ENCODE data around the gene LOXL3.

DNA sequence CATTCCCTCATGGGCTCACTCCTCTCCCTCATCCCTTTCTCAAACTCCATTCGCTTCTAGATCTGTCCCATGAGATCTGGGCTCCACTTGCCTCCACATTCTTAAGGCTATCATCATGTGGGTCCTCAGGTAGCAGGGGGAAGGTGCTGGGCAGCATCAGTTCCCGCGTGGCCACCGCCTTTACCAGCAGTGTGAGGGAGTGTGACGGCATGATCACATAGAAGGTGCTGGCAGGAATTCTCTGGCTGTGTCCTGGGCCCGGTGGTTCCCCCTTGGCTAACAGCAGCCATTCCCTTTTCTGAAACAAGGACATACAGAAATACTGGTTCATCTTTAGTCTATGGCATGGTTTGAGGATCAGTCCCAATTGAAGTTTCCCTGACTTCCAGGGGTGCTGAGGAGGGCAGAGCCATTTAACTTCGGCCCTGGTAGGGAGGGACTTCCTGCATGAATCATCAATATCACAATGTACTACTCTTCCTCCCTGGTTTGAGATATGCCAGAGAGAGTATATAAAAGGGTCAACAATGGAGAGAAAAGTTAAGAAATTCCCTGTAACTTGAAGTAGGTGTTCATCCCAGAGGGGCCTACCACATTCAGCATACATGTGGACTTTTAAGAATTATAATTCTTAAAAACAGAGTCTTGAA is 8.5 kb upstream of the LOXL3 start:
- TF ChIP-seq, protein P1, sequence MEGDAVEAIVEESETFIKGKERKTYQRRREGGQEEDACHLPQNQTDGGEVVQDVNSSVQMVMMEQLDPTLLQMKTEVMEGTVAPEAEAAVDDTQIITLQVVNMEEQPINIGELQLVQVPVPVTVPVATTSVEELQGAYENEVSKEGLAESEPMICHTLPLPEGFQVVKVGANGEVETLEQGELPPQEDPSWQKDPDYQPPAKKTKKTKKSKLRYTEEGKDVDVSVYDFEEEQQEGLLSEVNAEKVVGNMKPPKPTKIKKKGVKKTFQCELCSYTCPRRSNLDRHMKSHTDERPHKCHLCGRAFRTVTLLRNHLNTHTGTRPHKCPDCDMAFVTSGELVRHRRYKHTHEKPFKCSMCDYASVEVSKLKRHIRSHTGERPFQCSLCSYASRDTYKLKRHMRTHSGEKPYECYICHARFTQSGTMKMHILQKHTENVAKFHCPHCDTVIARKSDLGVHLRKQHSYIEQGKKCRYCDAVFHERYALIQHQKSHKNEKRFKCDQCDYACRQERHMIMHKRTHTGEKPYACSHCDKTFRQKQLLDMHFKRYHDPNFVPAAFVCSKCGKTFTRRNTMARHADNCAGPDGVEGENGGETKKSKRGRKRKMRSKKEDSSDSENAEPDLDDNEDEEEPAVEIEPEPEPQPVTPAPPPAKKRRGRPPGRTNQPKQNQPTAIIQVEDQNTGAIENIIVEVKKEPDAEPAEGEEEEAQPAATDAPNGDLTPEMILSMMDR (conservative IDR thresholded peaks at IDR 0.05; ENCODE audit: low read depth, low read length) = no peak
- TF ChIP-seq EZH2 (IDR thresholded peaks at IDR 0.05; ENCODE audit: low read length, unreplicated experiment) (no peak), EZH2phosphoT487 (IDR thresholded peaks at IDR 0.05; ENCODE audit: borderline replicate concordance, low read length) (no peak)

Measured in PC-3 (cell line).